SU-DHL-6 (cell line): Measurements from ENCODE around the gene MPPED2.

Experiments used
- H2AFZ ChIP-seq: fragments of 200-600 bp; sonication (generic); 2 replicates; pipeline ENCODE4 v1.6.1; 2014; ENCODE audit warnings: low read depth, mild to moderate bottlenecking, moderate library complexity, mixed read lengths, antibody characterized with exemption, low read length; ENCODE audit not compliant: severe bottlenecking
- H3F3A ChIP-seq: fragments of 200-600 bp; shearing (Covaris generic); 2 replicates; pipeline ENCODE4 v1.6.0; 2016; ENCODE audit warnings: antibody characterized with exemption, mild to moderate bottlenecking; ENCODE audit not compliant: insufficient read depth
- H3K27ac ChIP-seq: fragments of 200-600 bp; sonication (generic); 2 replicates; pipeline ENCODE4 v1.5.1; 2016; ENCODE audit warnings: low read depth, mild to moderate bottlenecking, low read length, moderate library complexity, mixed read lengths
- H3K27me3 ChIP-seq: fragments of 200-600 bp; sonication (generic), shearing (Covaris generic); 2 replicates; pipeline ENCODE4 v1.6.0; 2014; ENCODE audit warnings: mild to moderate bottlenecking, low read length
- H3K36me3 ChIP-seq: fragments of 200-600 bp; sonication (generic); 2 replicates; pipeline ENCODE4 v1.6.1; 2014; ENCODE audit warnings: mild to moderate bottlenecking, low read length, mixed read lengths
- H3K4me2 ChIP-seq: fragments of 300-600, 200-600 bp; shearing (Covaris generic), sonication (generic); 2 replicates; pipeline ENCODE4 v1.6.0; 2014; ENCODE audit warnings: low read length, low read depth, mild to moderate bottlenecking; ENCODE audit not compliant: poor library complexity, severe bottlenecking
- H3K4me3 ChIP-seq: fragments of 200-600 bp; sonication (generic); 2 replicates; pipeline ENCODE4 v1.5.1; 2014; ENCODE audit warnings: antibody characterized with exemption, low read length, mild to moderate bottlenecking, mixed read lengths; ENCODE audit not compliant: insufficient read depth, poor library complexity, severe bottlenecking
- H3K79me2 ChIP-seq: fragments of 200-600 bp; sonication (generic); 2 replicates; pipeline ENCODE4 v1.6.1; 2014; ENCODE audit warnings: mild to moderate bottlenecking, low read length, moderate library complexity; ENCODE audit not compliant: insufficient read depth
- H3K9ac ChIP-seq: fragments of 200-600 bp; sonication (generic); 2 replicates; pipeline ENCODE4 v1.7.0; 2014; ENCODE audit warnings: mild to moderate bottlenecking, low read length
- H3K9me2 ChIP-seq: fragments of 200-600 bp; sonication (generic); replicated peaks from 2 replicates; pipeline ENCODE4 v1.6.1; 2014; ENCODE audit warnings: low read length; ENCODE audit not compliant: insufficient read depth
- H3K9me3 ChIP-seq: fragments of 200-600 bp; sonication (generic); 2 replicates; pipeline ENCODE4 v1.6.1; 2014; ENCODE audit warnings: low read length, mixed read lengths; ENCODE audit not compliant: insufficient read depth
- H4K20me1 ChIP-seq: fragments of 200-600 bp; sonication (generic); 2 replicates; pipeline ENCODE4 v1.6.1; 2014; ENCODE audit warnings: low read depth, mild to moderate bottlenecking, antibody characterized with exemption, low read length, moderate library complexity, mixed read lengths
- CTCF ChIP-seq: fragments of 200-600 bp; sonication (generic); IDR thresholded peaks from one replicate; pipeline ENCODE4 v1.5.1; 2017; ENCODE audit warnings: antibody characterized with exemption, mild to moderate bottlenecking, low read length, moderate library complexity; ENCODE audit not compliant: insufficient read depth, poor library complexity, severe bottlenecking
- EZH2phosphoT487 ChIP-seq: fragments of 200-600 bp; sonication (generic), shearing (Covaris generic); conservative IDR thresholded peaks from 2 replicates; pipeline ENCODE4 v1.6.1; 2018; ENCODE audit warnings: mild to moderate bottlenecking, antibody characterized with exemption, low read length, moderate library complexity, mixed read lengths

The MPPED2 gene

GRCh38 chr11:30422447-30423278 lies 163.5 kb downstream of the MPPED2 start:
- no peak for TF ChIP-seq EZH2phosphoT487
- TF ChIP-seq CTCF: no peak
- no peak overlapping the region for H3K4me3 ChIP-seq
- no peak overlapping the region for H3K4me2 ChIP-seq

GRCh38 chr11:30420233-30420787 lies 165.8 kb downstream of the MPPED2 start:
- Histone ChIP-seq H3K9ac (no peak overlapping the region), H3K79me2 (no peaks in the 10 kb centered on the region)

More at GRCh38 chr11:30422447-30423278, 163.5 kb downstream of the MPPED2 start:
- H2AFZ ChIP-seq: no peak overlapping the region
- H3K9me3 ChIP-seq: no peaks in the 10 kb centered on the region
- no peaks in the 10 kb centered on the region for H3K79me2 ChIP-seq
- no peak overlapping the region for H3K27ac ChIP-seq
- no peak overlapping the region for H3K9ac ChIP-seq
- no peaks in the 10 kb centered on the region for H3K9me2 ChIP-seq
- H3K36me3 ChIP-seq: no peaks in the 10 kb centered on the region
- no peaks in the 10 kb centered on the region for H4K20me1 ChIP-seq
- H3K27me3 ChIP-seq: no peaks in the 10 kb centered on the region
- H3F3A ChIP-seq: no peaks in the 10 kb centered on the region

GRCh38 chr11:30414806-30415205 lies 171.3 kb downstream of the MPPED2 start:
- H3K9me2 ChIP-seq: no peaks in the 10 kb centered on the region
- H3K4me3 ChIP-seq: no peak overlapping the region
- TF ChIP-seq EZH2phosphoT487 (no peak), CTCF (no peak)
- H3K9ac ChIP-seq: no peak overlapping the region
- no peak overlapping the region for H2AFZ ChIP-seq
- no peaks in the 10 kb centered on the region for H3K36me3 ChIP-seq
- H4K20me1 ChIP-seq: no peaks in the 10 kb centered on the region
- no peaks in the 10 kb centered on the region for H3K9me3 ChIP-seq
- no peaks in the 10 kb centered on the region for H3F3A ChIP-seq
- H3K27me3 ChIP-seq: no peaks in the 10 kb centered on the region
- H3K79me2 ChIP-seq: no peaks in the 10 kb centered on the region
- no peak overlapping the region for H3K27ac ChIP-seq
- H3K4me2 ChIP-seq: no peak overlapping the region

More at GRCh38 chr11:30420233-30420787, 165.8 kb downstream of the MPPED2 start:
- Histone ChIP-seq H2AFZ (no peak overlapping the region), H3K27ac (no peak overlapping the region), H3K36me3 (no peaks in the 10 kb centered on the region), H3F3A (no peaks in the 10 kb centered on the region), H3K4me2 (no peak overlapping the region), H4K20me1 (no peaks in the 10 kb centered on the region), H3K9me2 (no peaks in the 10 kb centered on the region), H3K4me3 (no peak overlapping the region), H3K9me3 (no peaks in the 10 kb centered on the region), H3K27me3 (no peaks in the 10 kb centered on the region)
- TF ChIP-seq CTCF: no peak
- no peak for TF ChIP-seq EZH2phosphoT487
